Measurements from ENCODE around the gene MBNL1. TPM values are rescaled to one million over a fixed set of nuclear protein-coding genes. Genes with fewer than 3 reads are reported as not detected.

Gene MBNL1
- total RNA-seq, 1 experiment from 2014 or later = 140 TPM

- in situ Hi-C loops (cut with HindIII; ENCODE audit: low pct_unique_long_range_greater_than_20kb, low sequenced_read_pairs) = no loop called here
- CTCF ChIA-PET = no interaction called here
- no peaks in the 10 kb centered on the region for H3K27me3 ChIP-seq (ENCODE audit: control insufficient read depth, insufficient read depth, low read length)
Observed at GRCh38 chr3:152293347-152294006, 24.7 kb downstream of the MBNL1 start.

GRCh38 chr3:152295344-152295743 lies 26.6 kb downstream of the MBNL1 start:
- Histone ChIP-seq H3K9me3 (ENCODE audit: control insufficient read depth, insufficient read depth, low read depth, low read length) (no peaks in the 10 kb centered on the region), H3K4me1 (ENCODE audit: control insufficient read depth, insufficient read depth, low read length) (peaks cover 38% of the 10 kb centered on the region), H3K4me3 (ENCODE audit: low read depth in 2 of 2, low read length in 2 of 2) (no peak overlapping the region), H3K27ac (ENCODE audit: low read length) (no peak overlapping the region), H3K27me3 (ENCODE audit: control insufficient read depth, insufficient read depth, low read length) (no peaks in the 10 kb centered on the region), H3K36me3 (ENCODE audit: control insufficient read depth, insufficient read depth, low read length) (no peaks in the 10 kb centered on the region)
- no TSS peak for BruUV-seq (replicated peaks)
- CTCF ChIA-PET = no interaction called here
- intact Hi-C loops (cut with micrococcal nuclease; ENCODE audit: unreplicated experiment) (no loop called here), in situ Hi-C loops (cut with HindIII; ENCODE audit: low pct_unique_long_range_greater_than_20kb, low sequenced_read_pairs) (no loop called here)
- no peak for ATAC-seq
- POLR2A ChIA-PET = no interaction called here
- no peak for TF ChIP-seq TCF7L2 (IDR thresholded peaks at IDR 0.05; ENCODE audit: low read depth, low read length)
- TF ChIP-seq SIN3A (IDR thresholded peaks at IDR 0.05; ENCODE audit: borderline replicate concordance, insufficient read depth, low read depth, low read length) = no peak
- TF ChIP-seq, protein P1, sequence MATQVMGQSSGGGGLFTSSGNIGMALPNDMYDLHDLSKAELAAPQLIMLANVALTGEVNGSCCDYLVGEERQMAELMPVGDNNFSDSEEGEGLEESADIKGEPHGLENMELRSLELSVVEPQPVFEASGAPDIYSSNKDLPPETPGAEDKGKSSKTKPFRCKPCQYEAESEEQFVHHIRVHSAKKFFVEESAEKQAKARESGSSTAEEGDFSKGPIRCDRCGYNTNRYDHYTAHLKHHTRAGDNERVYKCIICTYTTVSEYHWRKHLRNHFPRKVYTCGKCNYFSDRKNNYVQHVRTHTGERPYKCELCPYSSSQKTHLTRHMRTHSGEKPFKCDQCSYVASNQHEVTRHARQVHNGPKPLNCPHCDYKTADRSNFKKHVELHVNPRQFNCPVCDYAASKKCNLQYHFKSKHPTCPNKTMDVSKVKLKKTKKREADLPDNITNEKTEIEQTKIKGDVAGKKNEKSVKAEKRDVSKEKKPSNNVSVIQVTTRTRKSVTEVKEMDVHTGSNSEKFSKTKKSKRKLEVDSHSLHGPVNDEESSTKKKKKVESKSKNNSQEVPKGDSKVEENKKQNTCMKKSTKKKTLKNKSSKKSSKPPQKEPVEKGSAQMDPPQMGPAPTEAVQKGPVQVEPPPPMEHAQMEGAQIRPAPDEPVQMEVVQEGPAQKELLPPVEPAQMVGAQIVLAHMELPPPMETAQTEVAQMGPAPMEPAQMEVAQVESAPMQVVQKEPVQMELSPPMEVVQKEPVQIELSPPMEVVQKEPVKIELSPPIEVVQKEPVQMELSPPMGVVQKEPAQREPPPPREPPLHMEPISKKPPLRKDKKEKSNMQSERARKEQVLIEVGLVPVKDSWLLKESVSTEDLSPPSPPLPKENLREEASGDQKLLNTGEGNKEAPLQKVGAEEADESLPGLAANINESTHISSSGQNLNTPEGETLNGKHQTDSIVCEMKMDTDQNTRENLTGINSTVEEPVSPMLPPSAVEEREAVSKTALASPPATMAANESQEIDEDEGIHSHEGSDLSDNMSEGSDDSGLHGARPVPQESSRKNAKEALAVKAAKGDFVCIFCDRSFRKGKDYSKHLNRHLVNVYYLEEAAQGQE (IDR thresholded peaks at IDR 0.05; ENCODE audit: insufficient read depth in 1 of 2, low read depth in 2 of 2, low read length in 1 of 2) = no peak
- no peak for TF ChIP-seq POLR2AphosphoS5 (IDR thresholded peaks at IDR 0.05; ENCODE audit: low read depth, low read length)
- TF ChIP-seq, protein P2, sequence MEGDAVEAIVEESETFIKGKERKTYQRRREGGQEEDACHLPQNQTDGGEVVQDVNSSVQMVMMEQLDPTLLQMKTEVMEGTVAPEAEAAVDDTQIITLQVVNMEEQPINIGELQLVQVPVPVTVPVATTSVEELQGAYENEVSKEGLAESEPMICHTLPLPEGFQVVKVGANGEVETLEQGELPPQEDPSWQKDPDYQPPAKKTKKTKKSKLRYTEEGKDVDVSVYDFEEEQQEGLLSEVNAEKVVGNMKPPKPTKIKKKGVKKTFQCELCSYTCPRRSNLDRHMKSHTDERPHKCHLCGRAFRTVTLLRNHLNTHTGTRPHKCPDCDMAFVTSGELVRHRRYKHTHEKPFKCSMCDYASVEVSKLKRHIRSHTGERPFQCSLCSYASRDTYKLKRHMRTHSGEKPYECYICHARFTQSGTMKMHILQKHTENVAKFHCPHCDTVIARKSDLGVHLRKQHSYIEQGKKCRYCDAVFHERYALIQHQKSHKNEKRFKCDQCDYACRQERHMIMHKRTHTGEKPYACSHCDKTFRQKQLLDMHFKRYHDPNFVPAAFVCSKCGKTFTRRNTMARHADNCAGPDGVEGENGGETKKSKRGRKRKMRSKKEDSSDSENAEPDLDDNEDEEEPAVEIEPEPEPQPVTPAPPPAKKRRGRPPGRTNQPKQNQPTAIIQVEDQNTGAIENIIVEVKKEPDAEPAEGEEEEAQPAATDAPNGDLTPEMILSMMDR (IDR thresholded peaks at IDR 0.05) = no peak
- no peak for DNase-seq (ENCODE audit: low read depth, low spot score)

More at GRCh38 chr3:152293347-152294006, 24.7 kb downstream of the MBNL1 start:
- peaks cover 19% of the 10 kb centered on the region for H3K4me1 ChIP-seq (ENCODE audit: control insufficient read depth, insufficient read depth, low read length)
- no peak overlapping the region for H3K4me3 ChIP-seq (ENCODE audit: low read depth in 2 of 2, low read length in 2 of 2)
- no peak for TF ChIP-seq SIN3A (IDR thresholded peaks at IDR 0.05; ENCODE audit: borderline replicate concordance, insufficient read depth, low read depth, low read length)
- TF ChIP-seq, protein P2 (IDR thresholded peaks at IDR 0.05) = no peak
- ATAC-seq = no peak
- H3K27ac ChIP-seq (ENCODE audit: low read length) = no peak overlapping the region
- H3K36me3 ChIP-seq (ENCODE audit: control insufficient read depth, insufficient read depth, low read length) = no peaks in the 10 kb centered on the region
- H3K9me3 ChIP-seq (ENCODE audit: control insufficient read depth, insufficient read depth, low read depth, low read length) = no peaks in the 10 kb centered on the region
- intact Hi-C loops (cut with micrococcal nuclease; ENCODE audit: unreplicated experiment) = no loop called here
- DNase-seq (ENCODE audit: low read depth, low spot score) = no peak
- POLR2A ChIA-PET = no interaction called here
- no TSS peak for BruUV-seq (replicated peaks)

Measured in Panc1 (cell line).